ENCODE measurements around the gene CRELD2.

The CRELD2 gene

GRCh38 chr22:49970528-49971231, 52.2 kb downstream of the CRELD2 start:
- no peak for DNase-seq

DNA sequence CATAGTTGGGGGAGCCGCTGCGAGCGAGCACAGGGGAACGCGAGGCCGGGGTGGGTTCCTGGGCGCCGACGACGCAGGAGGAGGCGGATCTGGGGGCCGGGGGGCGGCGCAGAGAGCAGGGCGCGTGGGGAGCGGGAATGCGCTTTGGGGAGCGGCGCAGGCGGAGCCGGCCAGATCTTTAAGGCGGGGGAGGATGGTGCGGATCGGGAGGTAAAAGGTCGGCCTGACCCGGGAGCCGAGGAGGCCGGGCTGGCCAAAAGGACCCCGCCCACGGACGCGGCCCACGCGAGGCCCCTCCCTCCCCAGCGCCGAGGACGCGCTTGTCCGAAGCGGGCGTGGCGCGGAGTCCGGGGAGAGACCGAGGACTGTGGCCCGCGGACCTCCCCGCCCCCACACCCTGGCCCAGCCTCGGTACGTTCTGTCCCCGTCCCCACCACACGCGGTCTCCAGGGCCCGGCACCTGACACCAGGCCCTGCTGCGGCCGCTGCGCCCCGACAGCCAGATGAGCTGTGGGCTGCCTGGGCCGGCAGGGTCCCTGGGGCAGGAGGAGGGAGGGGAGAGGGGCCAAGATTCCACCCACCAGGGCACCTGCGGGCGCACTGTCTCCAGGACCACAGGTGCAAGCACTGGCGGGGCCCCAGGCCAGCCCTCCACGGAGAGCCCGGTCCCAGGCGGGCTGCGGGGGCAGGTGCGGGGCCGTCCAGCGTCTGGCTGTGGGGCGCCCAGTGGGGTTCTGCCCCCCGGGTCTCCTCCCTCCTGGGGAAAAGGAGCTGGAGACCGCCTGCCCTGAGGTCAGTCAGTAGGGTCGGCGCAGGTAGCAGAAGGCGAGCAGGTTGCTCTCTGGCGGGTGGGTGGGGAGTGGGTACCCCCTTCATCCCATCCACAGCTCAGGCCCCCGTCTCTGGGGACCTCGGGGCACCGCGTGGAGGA, 53.1 kb downstream of the CRELD2 start:
- DNase-seq: no peak

DNA sequence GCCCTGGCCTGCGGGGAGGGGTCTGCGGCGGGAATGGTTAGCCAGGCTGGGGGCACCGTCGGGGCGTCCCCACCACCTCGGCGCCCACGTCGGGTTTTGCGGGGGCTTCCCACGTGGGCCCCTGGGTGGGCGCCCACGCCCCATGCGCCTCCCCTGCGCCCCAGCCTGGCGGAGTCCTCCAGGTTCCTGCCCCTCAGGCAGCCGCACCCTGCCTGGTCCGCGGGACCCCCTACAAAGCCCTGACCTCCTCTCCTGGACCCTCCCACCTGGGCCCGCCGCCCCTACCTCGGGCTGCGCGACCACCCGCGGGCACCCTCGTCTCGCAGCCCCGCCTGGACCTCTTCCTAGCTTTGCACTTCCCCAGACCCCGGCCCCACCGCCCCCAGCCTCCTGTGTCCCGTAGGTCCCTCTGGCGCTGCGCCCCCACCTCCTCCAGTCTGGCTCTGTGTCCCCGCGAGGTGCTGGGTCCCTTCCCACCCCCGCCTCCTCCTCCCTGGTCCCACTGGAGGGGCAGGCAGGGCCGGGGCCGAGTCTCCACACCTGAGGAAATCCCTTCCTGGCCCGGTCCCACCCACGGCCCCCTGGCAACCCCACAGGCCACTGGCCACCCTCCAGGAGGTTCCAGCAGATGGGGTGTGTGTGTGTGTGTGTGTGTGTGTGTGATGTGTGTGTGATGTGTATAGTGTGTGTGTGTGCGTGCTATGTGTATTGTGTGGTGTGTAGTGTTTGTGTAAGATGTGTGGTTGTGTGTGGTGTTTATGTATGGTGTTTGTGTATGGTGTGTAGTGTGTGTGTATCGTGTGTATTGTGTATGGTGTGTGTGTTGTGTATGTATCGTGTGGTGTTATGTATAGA, 54.0 kb downstream of the CRELD2 start:
- DNase-seq: no peak

- no peak for DNase-seq
Measured at GRCh38 chr22:49973018-49973961, 54.9 kb downstream of the CRELD2 start.

DNA sequence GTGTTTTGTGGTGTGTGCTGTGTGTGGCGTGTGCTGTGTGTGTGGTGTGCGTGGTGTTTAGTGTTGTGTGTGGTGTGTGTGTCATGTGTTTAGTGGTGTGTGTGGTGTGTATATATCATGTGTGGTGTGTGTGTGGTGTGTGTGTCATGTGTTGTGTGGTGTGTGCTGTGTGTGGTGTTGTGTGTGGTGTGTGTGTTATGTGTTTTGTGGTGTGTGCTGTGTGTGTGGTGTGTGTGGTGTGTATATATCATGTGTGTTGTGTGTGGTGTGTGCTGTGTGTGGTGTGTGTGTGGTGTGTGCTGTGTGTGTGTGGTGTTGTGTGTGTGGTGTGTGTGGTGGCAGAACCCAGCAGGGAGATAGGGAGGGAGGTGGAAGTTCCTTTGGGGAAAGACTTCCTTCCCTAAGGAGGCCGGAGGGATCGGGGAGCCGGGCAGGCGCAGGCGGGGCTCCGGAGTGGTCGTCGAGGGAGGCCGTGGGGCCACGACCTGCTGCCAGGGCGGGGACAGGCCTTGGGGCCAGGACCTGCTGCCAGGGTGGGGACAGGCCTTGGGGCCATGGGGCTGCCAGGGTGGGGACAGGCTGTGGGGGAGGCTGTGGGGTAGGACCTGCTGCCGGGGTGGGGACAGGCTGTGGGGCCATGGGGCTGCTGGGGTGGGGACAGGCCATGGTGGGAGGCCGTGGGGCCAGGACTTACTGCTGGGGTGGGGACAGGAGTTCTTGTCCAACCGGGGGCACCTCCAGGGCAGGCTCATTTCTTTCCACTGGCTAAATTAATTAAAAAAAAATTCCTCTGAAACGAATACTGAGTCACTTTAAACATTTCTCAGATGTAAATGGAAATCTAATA, 57.3 kb downstream of the CRELD2 start:
- DNase-seq: no peak

- DNase-seq: no peak
Measured at GRCh38 chr22:49976439-49977175, 58.2 kb downstream of the CRELD2 start.
